ENCODE results near the gene HAAO. TPM values are rescaled to one million over a fixed set of nuclear protein-coding genes. Genes with fewer than 3 reads are reported as not detected.

The HAAO gene
- total RNA-seq, 6 experiments from 2014 or later = 0.30 to 0.58 (median 0.47) TPM; not detected in 2

DNA sequence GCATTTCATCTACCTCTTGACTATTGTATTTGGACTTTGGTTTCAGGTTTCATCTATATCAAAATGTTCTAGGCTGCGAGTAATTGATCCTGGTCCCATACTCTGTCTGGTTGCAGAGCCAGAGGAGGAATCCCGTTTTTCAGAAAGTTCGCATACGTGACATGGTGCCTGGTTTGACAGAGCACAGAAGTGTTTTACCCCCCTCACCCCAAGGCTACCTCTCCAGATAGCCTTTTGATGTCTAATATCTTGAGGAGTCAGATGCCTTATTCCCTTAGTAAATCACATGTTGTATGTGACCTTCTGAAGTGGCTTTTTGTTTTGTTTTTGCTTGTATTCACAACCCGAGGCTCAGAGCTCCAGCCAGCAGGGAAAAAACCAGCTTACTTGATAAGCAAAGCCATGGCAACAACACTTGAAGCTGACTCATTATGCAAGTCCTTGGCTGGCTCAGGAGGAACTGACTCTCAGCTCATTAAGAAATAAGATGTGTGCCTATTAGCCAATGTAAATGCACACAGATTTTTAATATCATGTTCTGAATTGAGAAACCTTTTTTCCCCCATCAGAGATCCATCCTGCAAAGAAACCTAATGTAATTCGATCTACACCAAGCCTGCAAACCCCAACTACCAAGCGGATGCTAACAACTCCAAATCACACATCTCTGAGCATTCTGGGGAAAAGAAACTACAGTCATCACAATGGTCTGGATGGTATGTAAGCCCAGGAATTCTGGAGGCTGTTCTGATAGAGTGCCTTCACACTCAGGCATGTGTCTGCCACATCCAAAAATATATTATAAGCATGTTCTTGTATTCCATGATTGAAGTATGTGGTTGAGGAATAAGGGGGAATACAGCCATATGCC lies 69.8 kb downstream of the HAAO start:
- Mint-ChIP-seq H3K27ac (peak overlapping the region; percentile 44), H3K27me3 (ENCODE audit: insufficient read depth) (no peaks in the 10 kb centered on the region; the same call in 1 of the 2 replicates), H3K4me3 (no peak overlapping the region), H3K9me3 (no peaks in the 10 kb centered on the region), H3K36me3 (ENCODE audit: low read depth) (no peaks in the 10 kb centered on the region), H3K4me1 (ENCODE audit: low read depth) (peaks cover 16% of the 10 kb centered on the region)
- peak; percentile 84 for DNase-seq
- TF ChIP-seq, protein P1, sequence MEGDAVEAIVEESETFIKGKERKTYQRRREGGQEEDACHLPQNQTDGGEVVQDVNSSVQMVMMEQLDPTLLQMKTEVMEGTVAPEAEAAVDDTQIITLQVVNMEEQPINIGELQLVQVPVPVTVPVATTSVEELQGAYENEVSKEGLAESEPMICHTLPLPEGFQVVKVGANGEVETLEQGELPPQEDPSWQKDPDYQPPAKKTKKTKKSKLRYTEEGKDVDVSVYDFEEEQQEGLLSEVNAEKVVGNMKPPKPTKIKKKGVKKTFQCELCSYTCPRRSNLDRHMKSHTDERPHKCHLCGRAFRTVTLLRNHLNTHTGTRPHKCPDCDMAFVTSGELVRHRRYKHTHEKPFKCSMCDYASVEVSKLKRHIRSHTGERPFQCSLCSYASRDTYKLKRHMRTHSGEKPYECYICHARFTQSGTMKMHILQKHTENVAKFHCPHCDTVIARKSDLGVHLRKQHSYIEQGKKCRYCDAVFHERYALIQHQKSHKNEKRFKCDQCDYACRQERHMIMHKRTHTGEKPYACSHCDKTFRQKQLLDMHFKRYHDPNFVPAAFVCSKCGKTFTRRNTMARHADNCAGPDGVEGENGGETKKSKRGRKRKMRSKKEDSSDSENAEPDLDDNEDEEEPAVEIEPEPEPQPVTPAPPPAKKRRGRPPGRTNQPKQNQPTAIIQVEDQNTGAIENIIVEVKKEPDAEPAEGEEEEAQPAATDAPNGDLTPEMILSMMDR (IDR thresholded peaks at IDR 0.05) = no peak

DNA sequence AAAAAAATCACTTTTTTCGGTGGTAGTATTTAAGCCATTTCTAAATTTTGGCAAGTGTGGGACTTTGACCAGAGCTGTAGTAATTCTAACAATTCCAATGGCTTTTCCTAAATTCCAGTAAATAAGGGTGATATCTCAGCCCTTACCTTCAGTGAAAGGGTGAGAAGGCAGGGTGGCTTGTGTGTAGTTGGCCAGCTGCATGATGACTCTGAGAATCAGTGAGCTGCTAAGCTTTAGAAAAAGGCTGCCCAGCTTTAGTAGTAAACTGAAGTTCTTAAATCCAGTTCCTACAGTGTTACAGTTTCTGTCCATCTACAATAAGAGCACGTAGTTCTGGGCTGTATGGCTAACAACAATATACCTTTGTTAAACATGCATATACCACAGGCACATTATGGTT lies 70.5 kb downstream of the HAAO start:
- DNase-seq = no peak
- no peaks in the 10 kb centered on the region; the same call in 1 of the 2 replicates for H3K27me3 Mint-ChIP-seq (ENCODE audit: insufficient read depth)
- peaks cover 16% of the 10 kb centered on the region for H3K4me1 Mint-ChIP-seq (ENCODE audit: low read depth)
- no peak overlapping the region for H3K4me3 Mint-ChIP-seq
- no peaks in the 10 kb centered on the region for H3K9me3 Mint-ChIP-seq
- peak overlapping the region; percentile 44 for H3K27ac Mint-ChIP-seq
- H3K36me3 Mint-ChIP-seq (ENCODE audit: low read depth) = no peaks in the 10 kb centered on the region
- TF ChIP-seq, protein P1 (IDR thresholded peaks at IDR 0.05) = no peak

Other genes with a start within 250 kb of the HAAO start
- gene MTA3, start 224.0 kb downstream of the HAAO start, total RNA-seq (2021; fragmentation: NEBNext Ultra II Directional; extraction: Animal tissue kit (Norgen Biotek cat#: 25700)) = 10 to 100 TPM; 26.2 to 33.4 (median 30.7) TPM
- not detected for gene OXER1, start 28.4 kb downstream of the HAAO start, total RNA-seq (2021; fragmentation: NEBNext Ultra II Directional; extraction: Animal tissue kit (Norgen Biotek cat#: 25700))

Measured in HFFc6 (cell line).